Nephron progenitor cell (in vitro differentiated cells): ENCODE data around the gene DCBLD2.

Experiments
- DNase-seq: peaks from one replicate; pipeline ENCODE4 v3.0.0; 2021
- H3K27ac Mint-ChIP-seq: 2 replicates; pipeline ENCODE4 v1.8.0; 2021; ENCODE audit warnings: mild to moderate bottlenecking, moderate library complexity, mixed read lengths
- H3K27me3 Mint-ChIP-seq: 2 replicates; pipeline ENCODE4 v1.8.0; 2021; ENCODE audit warnings: mild to moderate bottlenecking, low read depth, mixed read lengths; ENCODE audit not compliant: poor library complexity
- H3K36me3 Mint-ChIP-seq: 2 replicates; pipeline ENCODE4 v1.8.0; 2021; ENCODE audit warnings: low read depth, mixed read lengths
- H3K4me1 Mint-ChIP-seq: 2 replicates; pipeline ENCODE4 v1.8.0; 2021; ENCODE audit warnings: mixed read lengths
- H3K4me3 Mint-ChIP-seq: 2 replicates; pipeline ENCODE4 v1.8.0; 2021; ENCODE audit warnings: mild to moderate bottlenecking, moderate library complexity, mixed read lengths
- H3K9me3 Mint-ChIP-seq: 2 replicates; pipeline ENCODE4 v1.8.0; 2021; ENCODE audit warnings: mild to moderate bottlenecking, moderate library complexity, mixed read lengths
- CTCF ChIP-seq: fragments of 200-600 bp; sonication (generic); IDR thresholded peaks from 2 replicates; pipeline ENCODE4 v1.5.0; 2021; ENCODE audit warnings: antibody characterized with exemption

Gene DCBLD2

GRCh38 chr3:98777801-98778220 is 123.7 kb downstream of the DCBLD2 start:
- Mint-ChIP-seq H3K27me3 (peaks cover 4% of the 10 kb centered on the region), H3K4me3 (no peak overlapping the region), H3K4me1 (peaks cover 6% of the 10 kb centered on the region), H3K36me3 (peaks cover 37% of the 10 kb centered on the region), H3K27ac (no peak overlapping the region), H3K9me3 (no peaks in the 10 kb centered on the region)
- TF ChIP-seq CTCF: no peak
- DNase-seq: no peak

GRCh38 chr3:98777286-98777685 is 124.2 kb downstream of the DCBLD2 start:
- Mint-ChIP-seq H3K4me1 (peaks cover under 1% of the 10 kb centered on the region), H3K27ac (no peak overlapping the region), H3K36me3 (peaks cover 33% of the 10 kb centered on the region), H3K9me3 (no peaks in the 10 kb centered on the region), H3K4me3 (no peak overlapping the region), H3K27me3 (peaks cover 3% of the 10 kb centered on the region)
- DNase-seq: no peak
- TF ChIP-seq CTCF: no peak

- peaks cover 3% of the 10 kb centered on the region for H3K27me3 Mint-ChIP-seq
- TF ChIP-seq CTCF: no peak
- H3K36me3 Mint-ChIP-seq: peaks cover 33% of the 10 kb centered on the region
- DNase-seq: no peak
- no peak overlapping the region for H3K27ac Mint-ChIP-seq
- no peak overlapping the region for H3K4me3 Mint-ChIP-seq
- no peaks in the 10 kb centered on the region for H3K9me3 Mint-ChIP-seq
- H3K4me1 Mint-ChIP-seq: no peaks in the 10 kb centered on the region
These were observed 125.4 kb downstream of the DCBLD2 start for GRCh38 chr3:98776140-98776493.

- Mint-ChIP-seq H3K4me1 (no peaks in the 10 kb centered on the region), H3K4me3 (no peak overlapping the region), H3K36me3 (peaks cover 28% of the 10 kb centered on the region), H3K27ac (no peak overlapping the region), H3K27me3 (peaks cover 3% of the 10 kb centered on the region), H3K9me3 (no peaks in the 10 kb centered on the region)
- no peak for TF ChIP-seq CTCF
- no peak for DNase-seq
These were observed 125.9 kb downstream of the DCBLD2 start for GRCh38 chr3:98775459-98776139.

- no peak overlapping the region for H3K27ac Mint-ChIP-seq
- H3K4me1 Mint-ChIP-seq: peaks cover 4% of the 10 kb centered on the region
- no peaks in the 10 kb centered on the region for H3K9me3 Mint-ChIP-seq
- H3K4me3 Mint-ChIP-seq: no peak overlapping the region
- DNase-seq: no peak
- no peak for TF ChIP-seq CTCF
- H3K36me3 Mint-ChIP-seq: peaks cover 23% of the 10 kb centered on the region
- peaks cover 3% of the 10 kb centered on the region for H3K27me3 Mint-ChIP-seq
These were observed 129.5 kb downstream of the DCBLD2 start for GRCh38 chr3:98772022-98772421.

GRCh38 chr3:98770261-98771039 is 131.0 kb downstream of the DCBLD2 start:
- Mint-ChIP-seq H3K27ac (no peak overlapping the region), H3K4me1 (peaks cover 14% of the 10 kb centered on the region), H3K27me3 (peaks cover under 1% of the 10 kb centered on the region), H3K9me3 (no peaks in the 10 kb centered on the region), H3K36me3 (peaks cover 23% of the 10 kb centered on the region), H3K4me3 (no peak overlapping the region)
- no peak for TF ChIP-seq CTCF
- DNase-seq: no peak
